Right renal pelvis (tissue), 4 donors: Measurements from ENCODE around the gene CXCL16. TPM values are rescaled to one million over a fixed set of nuclear protein-coding genes. Genes with fewer than 3 reads are reported as not detected.
A peak's percentile ranks its signal among the peaks of the same experiment; 100 is the strongest.
"Not testable (repeated sequence)": the region's sequence is repeated elsewhere in the genome, so short reads cannot be mapped to it uniquely, and the experiment has no call there.

Source experiments
- DNase-seq, 4 donors: peaks; one replicate each; pipeline ENCODE4 v3.0.0-alpha.2; 2013; ENCODE audit warnings: low read depth in 4 of 4, low spot score in 3 of 4, missing footprints in 1 of 4
- polyA plus RNA-seq, 4 donors: library from polyadenylated mRNA; unstranded; fragments of 120-200 nt; gene quantifications; one replicate each; pipeline ENCODE4 v1.2.1, GENCODE V29; 2013; ENCODE audit not compliant: insufficient read length in 4 of 4

The CXCL16 gene
- polyA plus RNA-seq, 4 donors = 12.5 to 15.6 (median 13.8) TPM

GRCh38 chr17:4724650-4725049 is 15.1 kb downstream of the CXCL16 start:
- no peak for DNase-seq

- DNase-seq = no peak
Observed at GRCh38 chr17:4722678-4723240, 17.0 kb downstream of the CXCL16 start.

GRCh38 chr17:4721203-4722135 is 18.3 kb downstream of the CXCL16 start:
- no peak for DNase-seq

GRCh38 chr17:4720787-4721186 is 18.9 kb downstream of the CXCL16 start:
- DNase-seq = no peak

- DNase-seq = no peak
Observed at GRCh38 chr17:4719684-4720221, 20.0 kb downstream of the CXCL16 start.

- DNase-seq = no peak
Observed at GRCh38 chr17:4719146-4719545, 20.6 kb downstream of the CXCL16 start.

- DNase-seq = no peak
Observed at GRCh38 chr17:4718276-4718675, 21.5 kb downstream of the CXCL16 start.

GRCh38 chr17:4717791-4718190 is 21.9 kb downstream of the CXCL16 start:
- no peak for DNase-seq

- DNase-seq = no peak
Observed at GRCh38 chr17:4716081-4716480, 23.6 kb downstream of the CXCL16 start.

GRCh38 chr17:4715063-4715744 is 24.5 kb downstream of the CXCL16 start:
- DNase-seq = no peak

GRCh38 chr17:4714340-4715062 is 25.2 kb downstream of the CXCL16 start:
- DNase-seq = not testable (repeated sequence)

- DNase-seq = no peak
Observed at GRCh38 chr17:4712526-4712925, 27.2 kb downstream of the CXCL16 start.

- DNase-seq = no peak
Observed at GRCh38 chr17:4711661-4712181, 28.0 kb downstream of the CXCL16 start.

- no peak for DNase-seq
Observed at GRCh38 chr17:4710693-4711634, 28.8 kb downstream of the CXCL16 start.

- DNase-seq = peak; percentile 96 to 98 (median 96)
Observed at GRCh38 chr17:4709794-4710692, 29.7 kb downstream of the CXCL16 start, which contains the start of gene ARRB2. Gene ARRB2 (plus strand): TSS chr17:4710632. CDS start chr17:4710722, 90 bp downstream.

GRCh38 chr17:4708436-4708835 is 31.3 kb downstream of the CXCL16 start:
- DNase-seq = no peak

GRCh38 chr17:4706121-4706520 is 33.6 kb downstream of the CXCL16 start:
- DNase-seq = no peak

- no peak for DNase-seq
Observed at GRCh38 chr17:4704991-4705390, 34.7 kb downstream of the CXCL16 start.
